AG04449 (cell line): ENCODE data around the gene MON2.

Source experiments
- CTCF ChIA-PET: fragments of 350-600 bp; formaldehyde crosslinking; extraction: SDS; loops from one replicate; lab custom pipeline; 2021; ENCODE audit warnings: antibody characterized with exemption; lab: Yijun Ruan, JAX
- POLR2A ChIA-PET: fragments of 400-600, 350-600 bp; formaldehyde crosslinking; extraction: SDS; loops from one replicate; lab custom pipeline; 2020; ENCODE audit warnings: antibody characterized with exemption, inconsistent platforms; lab: Yijun Ruan, JAX
- DNase-seq: peaks from one replicate; pipeline ENCODE4 v3.0.0-alpha.2; 2010; ENCODE audit warnings: low read depth, low spot score
- H3K4me3 ChIP-seq: 2 replicates; pipeline ENCODE4 v1.5.1; 2011; ENCODE audit warnings: low read depth, mild to moderate bottlenecking, control low read depth, low read length
- TF ChIP-seq, protein P1 (sequence below): IDR thresholded peaks from one replicate; pipeline ENCODE4 v1.5.1; 2011; ENCODE audit warnings: mild to moderate bottlenecking, moderate library complexity, low read length, control low read depth, inconsistent platforms; ENCODE audit not compliant: insufficient read depth; ENCODE audit errors: missing control alignments

MON2 gene

DNA sequence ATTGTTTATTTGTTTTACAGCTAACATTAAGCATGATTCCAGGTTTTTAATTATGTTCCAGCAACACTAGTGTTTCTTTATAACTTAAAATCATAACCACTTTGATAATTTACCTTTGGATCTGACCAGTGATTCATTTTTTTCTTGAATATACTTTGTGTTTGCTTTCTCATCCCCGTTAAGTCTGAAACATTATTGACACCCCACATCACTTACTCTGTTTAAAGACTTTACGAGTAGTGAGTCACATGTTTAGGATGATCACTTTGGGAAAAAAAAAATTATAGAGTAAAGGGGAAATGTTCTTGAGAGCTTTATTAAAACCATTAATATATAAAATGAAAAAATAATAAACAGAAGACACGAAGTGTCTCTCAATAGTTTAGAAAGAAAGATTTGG is 132.2 kb downstream of the MON2 start:
- CTCF ChIA-PET, result interaction anchor here (1.0 to 1.6 kb wide), 5 partner anchors 17 to 214 kb away, joined by 3 to 7 read pairs (median 4); no protein-coding TSS in a partner anchor
- no peak for DNase-seq

DNA sequence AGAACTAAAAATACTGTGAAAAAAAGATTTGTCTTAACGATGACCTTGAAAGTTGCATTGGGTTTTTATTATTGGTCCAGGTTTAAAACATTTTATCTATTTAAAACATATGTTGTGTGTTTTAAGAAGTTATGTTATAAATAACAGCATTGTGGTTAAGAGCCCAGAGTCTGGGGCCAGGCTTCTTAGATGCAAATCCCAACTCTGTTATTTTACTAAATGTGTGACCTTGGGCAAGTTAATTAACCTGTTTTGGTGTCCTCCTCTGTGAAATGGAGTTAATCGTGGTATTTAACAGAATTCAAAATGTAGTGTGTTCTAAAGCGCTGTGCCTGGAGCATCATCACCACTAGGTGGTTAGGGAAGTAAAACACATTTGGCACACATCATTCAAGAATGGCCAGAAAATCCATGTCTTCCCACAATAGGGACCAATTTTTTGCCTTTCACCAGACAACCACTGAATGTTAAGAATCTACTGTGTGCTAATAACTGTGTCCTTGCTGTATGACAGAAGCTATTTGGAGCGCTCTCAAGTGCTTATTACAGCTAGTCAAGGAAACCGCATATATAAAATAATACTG is 133.3 kb downstream of the MON2 start:
- no peak for DNase-seq
- ChIA-PET POLR2A (no interaction called here), CTCF (interaction anchor here (1.0 to 2.2 kb wide), 6 partner anchors 9 to 198 kb away, joined by 3 to 9 read pairs (median 4); no protein-coding TSS in a partner anchor)
- no peak overlapping the region for H3K4me3 ChIP-seq
- TF ChIP-seq, protein P1, sequence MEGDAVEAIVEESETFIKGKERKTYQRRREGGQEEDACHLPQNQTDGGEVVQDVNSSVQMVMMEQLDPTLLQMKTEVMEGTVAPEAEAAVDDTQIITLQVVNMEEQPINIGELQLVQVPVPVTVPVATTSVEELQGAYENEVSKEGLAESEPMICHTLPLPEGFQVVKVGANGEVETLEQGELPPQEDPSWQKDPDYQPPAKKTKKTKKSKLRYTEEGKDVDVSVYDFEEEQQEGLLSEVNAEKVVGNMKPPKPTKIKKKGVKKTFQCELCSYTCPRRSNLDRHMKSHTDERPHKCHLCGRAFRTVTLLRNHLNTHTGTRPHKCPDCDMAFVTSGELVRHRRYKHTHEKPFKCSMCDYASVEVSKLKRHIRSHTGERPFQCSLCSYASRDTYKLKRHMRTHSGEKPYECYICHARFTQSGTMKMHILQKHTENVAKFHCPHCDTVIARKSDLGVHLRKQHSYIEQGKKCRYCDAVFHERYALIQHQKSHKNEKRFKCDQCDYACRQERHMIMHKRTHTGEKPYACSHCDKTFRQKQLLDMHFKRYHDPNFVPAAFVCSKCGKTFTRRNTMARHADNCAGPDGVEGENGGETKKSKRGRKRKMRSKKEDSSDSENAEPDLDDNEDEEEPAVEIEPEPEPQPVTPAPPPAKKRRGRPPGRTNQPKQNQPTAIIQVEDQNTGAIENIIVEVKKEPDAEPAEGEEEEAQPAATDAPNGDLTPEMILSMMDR, result no peak

More for the DNA sequence above, 132.2 kb downstream of the MON2 start:
- TF ChIP-seq, protein P1, result no peak
- H3K4me3 ChIP-seq, result no peak overlapping the region
- POLR2A ChIA-PET, result no interaction called here

DNA sequence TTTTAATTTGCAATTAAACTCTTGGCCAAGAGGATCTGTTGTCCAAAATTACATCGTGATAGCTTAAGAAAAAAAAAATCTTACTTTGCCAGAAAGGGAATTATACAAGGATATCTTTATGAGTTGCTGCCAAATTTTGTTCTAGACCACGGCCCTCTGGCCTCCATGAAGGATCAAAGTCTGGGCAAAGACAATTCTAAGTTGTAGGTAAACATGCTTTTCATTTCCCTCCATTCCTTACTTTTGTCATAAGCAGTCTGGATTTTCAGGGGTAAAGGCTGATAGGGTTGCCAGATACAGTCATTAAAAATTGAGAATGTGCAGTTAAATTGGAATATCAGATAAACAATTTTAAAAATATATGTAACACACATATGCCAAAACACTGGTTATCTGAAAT is 135.1 kb downstream of the MON2 start:
- peak overlapping the region; percentile 90 for H3K4me3 ChIP-seq
- POLR2A ChIA-PET, result interaction anchor here (1.2 to 2.7 kb wide), 3 partner anchors 15 to 193 kb away, joined by 4 to 19 read pairs (median 17); no protein-coding TSS in a partner anchor
- TF ChIP-seq, protein P1, result no peak

DNA sequence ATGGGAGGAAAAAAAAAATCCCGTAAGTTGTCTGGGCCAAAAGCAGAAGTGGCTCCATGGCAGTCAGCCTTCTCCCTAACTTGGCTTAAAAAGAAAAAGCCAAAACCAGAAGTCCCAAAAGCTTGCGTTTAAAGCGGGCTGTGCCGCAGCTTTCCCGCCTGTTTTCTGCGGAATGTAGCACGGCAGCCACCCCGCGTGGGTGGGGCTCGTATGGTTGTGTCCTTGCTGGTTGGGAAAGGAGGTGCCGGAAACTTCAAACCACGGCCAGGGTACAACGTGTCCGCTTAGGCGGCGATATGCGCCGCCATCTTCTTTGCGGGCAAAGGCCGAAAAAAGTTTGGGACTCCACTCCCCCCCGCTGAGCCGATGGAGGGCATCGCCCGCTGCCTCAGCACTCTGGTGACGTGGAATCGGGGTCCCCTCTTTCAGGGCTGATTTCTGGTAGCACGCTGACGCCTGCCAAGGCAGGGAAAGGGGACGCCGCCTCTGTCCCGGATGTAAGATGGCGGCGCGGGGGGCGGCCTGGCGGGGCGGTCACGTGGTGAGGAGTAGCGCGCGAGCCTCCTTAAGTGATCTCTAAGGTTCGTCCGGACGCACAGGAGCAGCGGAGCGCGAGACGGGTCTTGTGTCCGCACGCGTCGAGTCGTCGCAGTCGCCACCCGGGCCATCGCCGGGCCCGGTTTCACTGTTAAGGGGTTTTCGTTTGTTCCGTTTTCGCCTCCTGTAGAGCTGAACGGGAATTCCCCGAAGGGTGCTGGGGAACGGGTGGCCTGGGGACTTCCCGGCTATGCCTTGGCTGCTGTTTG is 135.8 kb downstream of the MON2 start:
- ChIA-PET CTCF (interaction anchor here (0.8 to 2.8 kb wide), 15 partner anchors 10 to 466 kb away, joined by 3 to 41 read pairs (median 3); no protein-coding TSS in a partner anchor), POLR2A (interaction anchor here (0.7 to 2.7 kb wide), 23 partner anchors 14 to 200 kb away, joined by 3 to 19 read pairs (median 4); no protein-coding TSS in a partner anchor)
- H3K4me3 ChIP-seq, result peak overlapping the region; percentile 90
- TF ChIP-seq, protein P1, result no peak
- peak; percentile 59 for DNase-seq

More for the DNA sequence above, 135.1 kb downstream of the MON2 start:
- CTCF ChIA-PET, result interaction anchor here (1.1 to 2.8 kb wide), 4 partner anchors 9 to 194 kb away, joined by 3 to 41 read pairs (median 7); no protein-coding TSS in a partner anchor
- no peak for DNase-seq

DNA sequence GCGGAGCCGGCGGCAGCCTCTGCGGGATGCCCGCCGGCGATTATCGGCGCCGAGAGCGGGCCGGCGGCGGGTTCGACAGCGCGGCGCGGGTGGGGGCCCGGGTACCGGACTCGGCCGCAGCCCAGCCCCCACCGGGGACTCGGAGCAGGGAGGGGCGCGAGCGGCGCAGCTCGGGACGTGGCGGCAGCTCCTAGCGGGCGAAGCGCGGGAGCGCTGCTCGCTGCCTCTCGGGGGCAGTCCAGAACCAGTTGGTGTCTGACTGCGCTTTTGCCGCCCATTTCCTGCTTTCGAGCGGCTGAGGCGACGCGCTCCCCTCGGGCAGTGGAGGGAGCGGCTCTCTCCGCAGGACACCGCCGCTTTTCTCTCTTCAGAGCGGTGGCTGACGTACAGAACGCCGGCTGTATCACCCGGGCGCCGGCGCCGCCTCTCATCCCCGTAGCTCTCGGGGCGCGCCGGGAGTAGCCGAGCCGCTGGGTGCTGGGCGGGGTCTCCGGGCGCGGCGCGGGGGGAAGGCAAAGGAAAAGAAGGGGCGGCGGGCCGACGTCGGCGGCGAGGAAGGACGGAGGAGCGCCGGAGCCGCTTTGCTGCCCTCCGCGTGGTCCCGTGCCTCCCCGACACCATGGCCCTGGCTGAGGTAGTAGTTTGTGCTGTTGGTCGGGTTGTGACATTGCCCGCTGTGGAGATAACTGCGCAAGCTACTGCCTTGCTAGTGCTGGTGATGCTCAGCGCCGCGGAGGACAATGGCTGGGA is 136.6 kb downstream of the MON2 start:
- no peak for DNase-seq
- TF ChIP-seq, protein P1, result peak; percentile 73
- CTCF ChIA-PET, result interaction anchor here (0.8 to 2.8 kb wide), 17 partner anchors 11 to 465 kb away, joined by 3 to 41 read pairs (median 3); no protein-coding TSS in a partner anchor
- H3K4me3 ChIP-seq, result peak overlapping the region; percentile 90
- POLR2A ChIA-PET, result interaction anchor here (0.7 to 2.7 kb wide), 26 partner anchors 13 to 200 kb away, joined by 3 to 19 read pairs (median 4); no protein-coding TSS in a partner anchor
